Measurements from ENCODE around the gene NPM1. TPM values are rescaled to one million over a fixed set of nuclear protein-coding genes. Genes with fewer than 3 reads are reported as not detected.

The NPM1 gene
- total and polyA plus RNA-seq, 3 experiments from 2014 or later, result 603 to 4,687 (median 4,412) TPM

DNA sequence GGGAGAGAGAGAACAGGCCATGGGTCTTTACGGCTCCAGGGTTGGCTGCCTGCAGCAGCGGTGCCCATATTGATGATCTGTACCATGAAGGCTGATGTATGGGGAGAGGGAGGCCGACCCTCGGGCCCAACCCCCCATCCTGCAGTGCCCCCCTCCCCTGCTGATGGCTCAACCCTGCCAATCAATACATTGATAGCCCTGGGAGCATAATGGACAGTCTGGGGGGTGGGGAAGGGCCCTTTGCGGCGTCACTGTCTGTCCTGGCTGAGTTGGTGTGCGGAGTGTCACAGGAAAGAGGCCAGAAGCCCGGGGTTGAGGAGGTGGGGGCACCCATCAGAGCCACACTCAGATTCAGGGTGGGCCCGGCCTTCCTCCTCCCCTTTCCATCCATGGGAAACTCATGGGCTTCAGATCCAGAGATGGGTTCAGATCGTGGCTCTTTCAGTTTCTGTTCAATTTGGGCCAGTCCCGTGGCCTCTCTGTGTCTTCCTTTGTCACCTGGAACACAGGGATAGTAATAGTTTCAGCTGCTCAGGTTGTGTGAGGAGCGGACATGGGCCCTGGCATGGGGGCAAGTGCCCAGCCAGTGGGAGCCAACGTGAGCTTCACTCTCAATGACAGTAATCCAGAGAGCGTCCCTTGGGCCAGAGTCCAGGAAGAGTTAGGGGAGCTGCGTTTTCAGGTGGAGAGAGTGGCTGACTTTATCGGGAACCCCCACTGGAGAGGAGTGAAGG, 41.3 kb downstream of the NPM1 start:
- H3K4me3 Mint-ChIP-seq, result no peak overlapping the region
- no peak for DNase-seq
- Histone ChIP-seq H3K36me3 (ENCODE audit: insufficient read depth, low read length) (no peaks in the 10 kb centered on the region), H3K9me3 (ENCODE audit: low read length) (no peaks in the 10 kb centered on the region), H3K4me1 (ENCODE audit: insufficient read depth, low read length) (no peaks in the 10 kb centered on the region), H3K27ac (ENCODE audit: low read depth, low read length) (no peak overlapping the region), H3K27me3 (ENCODE audit: insufficient read depth, low read length, poor library complexity, severe bottlenecking) (no peaks in the 10 kb centered on the region), H3K4me3 (ENCODE audit: low read length) (no peak overlapping the region)
- no peaks in the 10 kb centered on the region for H3K36me3 Mint-ChIP-seq
- CTCF ChIA-PET, result no interaction called here
- H3K27ac Mint-ChIP-seq, result no peak overlapping the region
- H3K9me3 Mint-ChIP-seq, result no peaks in the 10 kb centered on the region
- POLR2A ChIA-PET, result no interaction called here
- H3K27me3 Mint-ChIP-seq, result peaks cover 5% of the 10 kb centered on the region in 2 donors
- H3K4me1 Mint-ChIP-seq, result no peaks in the 10 kb centered on the region

GRCh38 chr5:171429543-171429910, 41.9 kb downstream of the NPM1 start:
- Histone ChIP-seq H3K4me3 (ENCODE audit: low read length) (no peak overlapping the region), H3K27me3 (ENCODE audit: insufficient read depth, low read length, poor library complexity, severe bottlenecking) (no peaks in the 10 kb centered on the region), H3K4me1 (ENCODE audit: insufficient read depth, low read length) (no peaks in the 10 kb centered on the region), H3K36me3 (ENCODE audit: insufficient read depth, low read length) (no peaks in the 10 kb centered on the region), H3K9me3 (ENCODE audit: low read length) (no peaks in the 10 kb centered on the region), H3K27ac (ENCODE audit: low read depth, low read length) (no peak overlapping the region)
- ChIA-PET POLR2A (no interaction called here), CTCF (no interaction called here)
- H3K4me3 Mint-ChIP-seq, result no peak overlapping the region
- no peak for DNase-seq
- H3K27ac Mint-ChIP-seq, result no peak overlapping the region
- no peaks in the 10 kb centered on the region for H3K36me3 Mint-ChIP-seq
- peaks cover 0 to 3% of the 10 kb centered on the region in 2 donors for H3K27me3 Mint-ChIP-seq
- H3K9me3 Mint-ChIP-seq, result no peaks in the 10 kb centered on the region
- H3K4me1 Mint-ChIP-seq, result no peaks in the 10 kb centered on the region

GRCh38 chr5:171431251-171431777, 43.7 kb downstream of the NPM1 start:
- H3K27ac ChIP-seq (ENCODE audit: low read depth, low read length), result no peak overlapping the region
- H3K9me3 Mint-ChIP-seq, result no peaks in the 10 kb centered on the region
- POLR2A ChIA-PET, result no interaction called here
- no peak for DNase-seq
- peaks cover 0 to 3% of the 10 kb centered on the region in 2 donors for H3K27me3 Mint-ChIP-seq
- no peaks in the 10 kb centered on the region for H3K27me3 ChIP-seq (ENCODE audit: insufficient read depth, low read length, poor library complexity, severe bottlenecking)
- no peaks in the 10 kb centered on the region for H3K36me3 ChIP-seq (ENCODE audit: insufficient read depth, low read length)
- H3K4me1 Mint-ChIP-seq, result no peaks in the 10 kb centered on the region
- H3K4me3 Mint-ChIP-seq, result no peak overlapping the region
- no peaks in the 10 kb centered on the region for H3K36me3 Mint-ChIP-seq
- no peak overlapping the region for H3K27ac Mint-ChIP-seq
- H3K9me3 ChIP-seq (ENCODE audit: low read length), result no peaks in the 10 kb centered on the region
- CTCF ChIA-PET, result no interaction called here
- H3K4me1 ChIP-seq (ENCODE audit: insufficient read depth, low read length), result no peaks in the 10 kb centered on the region
- H3K4me3 ChIP-seq (ENCODE audit: low read length), result no peak overlapping the region

- Histone ChIP-seq H3K27me3 (ENCODE audit: insufficient read depth, low read length, poor library complexity, severe bottlenecking) (no peaks in the 10 kb centered on the region), H3K4me1 (ENCODE audit: insufficient read depth, low read length) (no peaks in the 10 kb centered on the region), H3K9me3 (ENCODE audit: low read length) (no peaks in the 10 kb centered on the region), H3K4me3 (ENCODE audit: low read length) (no peak overlapping the region), H3K36me3 (ENCODE audit: insufficient read depth, low read length) (no peaks in the 10 kb centered on the region), H3K27ac (ENCODE audit: low read depth, low read length) (no peak overlapping the region)
- POLR2A ChIA-PET, result no interaction called here
- Mint-ChIP-seq H3K27ac (no peak overlapping the region), H3K27me3 (peaks cover 0 to 3% of the 10 kb centered on the region in 2 donors), H3K9me3 (no peaks in the 10 kb centered on the region), H3K36me3 (no peaks in the 10 kb centered on the region), H3K4me1 (no peaks in the 10 kb centered on the region), H3K4me3 (no peak overlapping the region)
- CTCF ChIA-PET, result no interaction called here
- no peak for DNase-seq
Measured at GRCh38 chr5:171432076-171432475, 44.4 kb downstream of the NPM1 start.

DNA sequence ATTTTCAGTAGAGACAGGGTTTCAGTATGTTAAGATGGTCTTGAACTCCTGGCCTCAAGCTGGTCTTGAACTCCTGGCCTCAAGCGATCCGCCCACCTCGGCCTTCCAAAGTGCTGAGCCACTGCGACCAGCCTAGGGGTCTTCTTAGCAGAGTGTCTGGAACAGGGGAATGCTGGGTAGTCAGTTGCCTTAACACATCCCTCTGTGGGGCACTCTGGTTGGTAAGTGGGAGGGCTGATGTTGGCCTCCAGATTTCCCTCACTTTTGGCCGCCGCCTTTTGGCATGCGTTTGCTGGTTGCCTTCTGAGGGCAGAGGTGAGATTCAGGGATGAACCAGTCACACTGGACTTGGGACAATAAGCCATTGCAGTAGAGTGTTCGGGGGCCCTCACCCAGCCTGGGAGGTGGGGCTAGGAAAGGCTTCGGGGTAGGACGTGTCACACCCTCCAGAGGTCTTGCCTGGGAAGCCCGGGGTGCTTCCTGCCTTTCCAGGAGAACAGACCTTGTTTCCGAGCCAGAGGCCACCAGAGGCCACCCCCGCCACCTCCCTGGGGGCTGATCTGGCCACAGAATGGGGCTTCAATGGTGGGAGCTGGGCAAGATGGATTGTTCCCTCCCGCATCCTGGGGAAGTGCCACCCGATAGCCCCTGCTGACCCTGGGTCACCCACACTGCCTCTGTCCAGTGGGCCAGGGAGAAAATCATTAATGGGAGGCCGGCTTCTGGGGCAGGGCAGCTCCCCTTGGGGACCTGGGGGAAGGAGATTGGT, 45.1 kb downstream of the NPM1 start:
- POLR2A ChIA-PET, result no interaction called here

GRCh38 chr5:171433352-171433698, 45.7 kb downstream of the NPM1 start:
- no peaks in the 10 kb centered on the region for H3K36me3 ChIP-seq (ENCODE audit: insufficient read depth, low read length)
- H3K27me3 ChIP-seq (ENCODE audit: insufficient read depth, low read length, poor library complexity, severe bottlenecking), result no peaks in the 10 kb centered on the region
- CTCF ChIA-PET, result no interaction called here
- Mint-ChIP-seq H3K4me1 (no peaks in the 10 kb centered on the region), H3K9me3 (no peaks in the 10 kb centered on the region), H3K4me3 (no peak overlapping the region), H3K36me3 (no peaks in the 10 kb centered on the region), H3K27me3 (peaks cover 0 to 3% of the 10 kb centered on the region in 2 donors), H3K27ac (no peak overlapping the region)
- DNase-seq, result no peak
- POLR2A ChIA-PET, result no interaction called here
- H3K9me3 ChIP-seq (ENCODE audit: low read length), result no peaks in the 10 kb centered on the region
- no peak overlapping the region for H3K4me3 ChIP-seq (ENCODE audit: low read length)
- no peak overlapping the region for H3K27ac ChIP-seq (ENCODE audit: low read depth, low read length)
- H3K4me1 ChIP-seq (ENCODE audit: insufficient read depth, low read length), result no peaks in the 10 kb centered on the region

More for the DNA sequence above, 45.1 kb downstream of the NPM1 start:
- H3K4me3 Mint-ChIP-seq, result no peak overlapping the region
- no peaks in the 10 kb centered on the region for H3K9me3 Mint-ChIP-seq
- peaks cover 0 to 3% of the 10 kb centered on the region in 2 donors for H3K27me3 Mint-ChIP-seq
- Histone ChIP-seq H3K27me3 (ENCODE audit: insufficient read depth, low read length, poor library complexity, severe bottlenecking) (no peaks in the 10 kb centered on the region), H3K9me3 (ENCODE audit: low read length) (no peaks in the 10 kb centered on the region), H3K27ac (ENCODE audit: low read depth, low read length) (no peak overlapping the region), H3K36me3 (ENCODE audit: insufficient read depth, low read length) (no peaks in the 10 kb centered on the region), H3K4me3 (ENCODE audit: low read length) (no peak overlapping the region), H3K4me1 (ENCODE audit: insufficient read depth, low read length) (no peaks in the 10 kb centered on the region)
- no peaks in the 10 kb centered on the region for H3K4me1 Mint-ChIP-seq
- no peak for DNase-seq
- no peaks in the 10 kb centered on the region for H3K36me3 Mint-ChIP-seq
- no peak overlapping the region for H3K27ac Mint-ChIP-seq
- CTCF ChIA-PET, result no interaction called here

- H3K27me3 ChIP-seq (ENCODE audit: insufficient read depth, low read length, poor library complexity, severe bottlenecking), result no peaks in the 10 kb centered on the region
- no peaks in the 10 kb centered on the region for H3K36me3 ChIP-seq (ENCODE audit: insufficient read depth, low read length)
- peaks cover 0 to 2% of the 10 kb centered on the region in 2 donors for H3K27me3 Mint-ChIP-seq
- no peaks in the 10 kb centered on the region for H3K36me3 Mint-ChIP-seq
- H3K27ac Mint-ChIP-seq, result no peak overlapping the region
- no peak for DNase-seq
- CTCF ChIA-PET, result no interaction called here
- no peak overlapping the region for H3K4me3 ChIP-seq (ENCODE audit: low read length)
- no peaks in the 10 kb centered on the region for H3K9me3 Mint-ChIP-seq
- no peaks in the 10 kb centered on the region for H3K4me1 Mint-ChIP-seq
- no peaks in the 10 kb centered on the region for H3K9me3 ChIP-seq (ENCODE audit: low read length)
- POLR2A ChIA-PET, result no interaction called here
- H3K27ac ChIP-seq (ENCODE audit: low read depth, low read length), result no peak overlapping the region
- no peak overlapping the region for H3K4me3 Mint-ChIP-seq
- no peaks in the 10 kb centered on the region for H3K4me1 ChIP-seq (ENCODE audit: insufficient read depth, low read length)
Measured at GRCh38 chr5:171433982-171434676, 46.5 kb downstream of the NPM1 start.

DNA sequence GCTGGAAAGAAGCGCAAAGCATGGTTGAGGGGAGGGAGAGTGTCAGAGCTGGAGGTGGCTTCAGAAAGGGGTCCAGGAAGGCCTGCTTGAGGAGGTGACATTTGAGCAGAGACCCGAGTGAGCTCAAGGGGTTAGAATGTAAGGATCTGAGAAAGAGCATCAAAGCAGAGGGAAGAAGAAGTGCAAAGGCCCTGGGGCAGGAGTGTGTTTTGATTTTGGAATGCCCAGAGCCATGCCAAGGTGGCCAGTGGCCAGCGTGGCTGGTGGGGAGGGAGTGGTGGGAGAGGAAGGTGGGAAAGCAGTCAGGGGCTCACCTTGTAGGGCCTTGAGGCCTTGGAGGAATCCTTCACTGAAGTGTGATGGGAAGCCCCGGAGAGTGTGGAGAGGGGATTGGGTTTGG, 47.2 kb downstream of the NPM1 start:
- no peak overlapping the region for H3K27ac ChIP-seq (ENCODE audit: low read depth, low read length)
- peaks cover 0 to 2% of the 10 kb centered on the region in 2 donors for H3K27me3 Mint-ChIP-seq
- H3K27me3 ChIP-seq (ENCODE audit: insufficient read depth, low read length, poor library complexity, severe bottlenecking), result no peaks in the 10 kb centered on the region
- ChIA-PET POLR2A (no interaction called here), CTCF (no interaction called here)
- H3K4me1 ChIP-seq (ENCODE audit: insufficient read depth, low read length), result no peaks in the 10 kb centered on the region
- no peaks in the 10 kb centered on the region for H3K4me1 Mint-ChIP-seq
- DNase-seq, result no peak
- no peaks in the 10 kb centered on the region for H3K36me3 Mint-ChIP-seq
- no peaks in the 10 kb centered on the region for H3K36me3 ChIP-seq (ENCODE audit: insufficient read depth, low read length)
- no peak overlapping the region for H3K4me3 Mint-ChIP-seq
- no peaks in the 10 kb centered on the region for H3K9me3 ChIP-seq (ENCODE audit: low read length)
- H3K9me3 Mint-ChIP-seq, result no peaks in the 10 kb centered on the region
- H3K4me3 ChIP-seq (ENCODE audit: low read length), result no peak overlapping the region
- peak overlapping the region in 1 of 8 donors; percentile 8 for H3K27ac Mint-ChIP-seq
